HepG2 (cell line): Measurements from ENCODE around the gene CST4. TPM values are rescaled to one million over a fixed set of nuclear protein-coding genes. Genes with fewer than 3 reads are reported as not detected.

ENCODE experiments used
- BORCS8-MEF2B ChIP-seq: sonication (generic); formaldehyde crosslinking; IDR thresholded peaks from 2 replicates; pipeline ENCODE4 v1.8.0; 2022; ENCODE audit warnings: mild to moderate bottlenecking, missing genetic modification reagents
- DPF2 ChIP-seq: sonication (generic); formaldehyde crosslinking; IDR thresholded peaks from 2 replicates; pipeline ENCODE4 v1.4.0; 2020; ENCODE audit warnings: mild to moderate bottlenecking, low read depth, missing genetic modification reagents, borderline replicate concordance
- FOXC1 ChIP-seq: sonication (generic); formaldehyde crosslinking; IDR thresholded peaks from 2 replicates; pipeline ENCODE4 v1.8.0; 2022; ENCODE audit warnings: mild to moderate bottlenecking, missing genetic modification reagents, borderline replicate concordance
- FOXK2 ChIP-seq: fragments of 450-650 bp; IDR thresholded peaks from 2 replicates; pipeline ENCODE4 v1.6.1; 2016
- FOXO4 ChIP-seq: sonication (generic); formaldehyde crosslinking; conservative IDR thresholded peaks from 2 replicates; pipeline ENCODE4 v1.8.1; 2023; ENCODE audit warnings: missing genetic modification reagents
- FOXP1 ChIP-seq, 2 experiments: fragments of 450-650 bp in 1 of 2; IDR thresholded peaks; 2 replicates each; pipeline ENCODE4 v1.6.1; 2017 to 2018; ENCODE audit warnings: antibody characterized with exemption in 1 of 2
- ZBTB43 ChIP-seq: sonication (generic); formaldehyde crosslinking; conservative IDR thresholded peaks from 2 replicates; pipeline ENCODE4 v1.4.0; 2020; ENCODE audit warnings: missing genetic modification reagents
- ZNF317 ChIP-seq: sonication (generic); formaldehyde crosslinking; IDR thresholded peaks from 2 replicates; pipeline ENCODE4 v1.5.0; 2020; ENCODE audit warnings: mild to moderate bottlenecking, missing genetic modification reagents
- ZNF367 ChIP-seq: sonication (generic); formaldehyde crosslinking; IDR thresholded peaks from 2 replicates; pipeline ENCODE4 v1.4.0; 2020; ENCODE audit warnings: missing genetic modification reagents, borderline replicate concordance
- ZNF674 ChIP-seq: sonication (generic); formaldehyde crosslinking; IDR thresholded peaks from 2 replicates; pipeline ENCODE4 v1.5.0; 2020; ENCODE audit warnings: low read depth, mild to moderate bottlenecking, missing genetic modification reagents
- ZNF713 ChIP-seq: sonication (generic); formaldehyde crosslinking; IDR thresholded peaks from 2 replicates; pipeline ENCODE4 v1.4.0; 2020; ENCODE audit warnings: mild to moderate bottlenecking, missing genetic modification reagents
- polyA plus RNA-seq, 8 experiments: library from polyadenylated mRNA; depleted of rRNA in 3 of 8; stranded (reverse) in 7 of 8; unstranded in 1 of 8; fragments of >200 nt; fragmentation: Illumina TruSeq in 4 of 8; extraction: Trizol in 4 of 8; gene quantifications; 2 replicates each; pipeline versions ENCODE4 v1.2.1 to v1.2.3, GENCODE V29; 2011 to 2016; ENCODE audit warnings: low read depth in 4 of 8, missing spikeins in 1 of 8, mixed read lengths in 1 of 8; ENCODE audit not compliant: insufficient read depth in 1 of 8
- total RNA-seq, 5 experiments: library from RNA; depleted of rRNA; stranded (reverse); fragments of >200 nt; fragmentation: Illumina TruSeq; extraction: Trizol; gene quantifications; 2 replicates each; pipeline ENCODE4 v1.2.3, GENCODE V29; 2016; ENCODE audit warnings: low read depth in 1 of 5
- TF ChIP-seq, protein P1 (sequence below): sonication (generic); formaldehyde crosslinking; IDR thresholded peaks from 2 replicates; pipeline ENCODE4 v1.4.0; 2020; ENCODE audit warnings: mild to moderate bottlenecking, low read depth, missing genetic modification reagents
- TF ChIP-seq, protein P2 (sequence below): sonication (generic); formaldehyde crosslinking; IDR thresholded peaks from 2 replicates; pipeline ENCODE4 v1.5.0; 2020; ENCODE audit warnings: mild to moderate bottlenecking, missing genetic modification reagents
- TF ChIP-seq, protein P3 (sequence below): sonication (generic); formaldehyde crosslinking; conservative IDR thresholded peaks from 2 replicates; pipeline ENCODE4 v1.8.0; 2022; ENCODE audit warnings: missing genetic modification reagents
- TF ChIP-seq, protein P4 (sequence below): sonication (generic); formaldehyde crosslinking; IDR thresholded peaks from 2 replicates; pipeline ENCODE4 v1.5.1; 2020; ENCODE audit warnings: mild to moderate bottlenecking, missing genetic modification reagents, moderate library complexity

Gene CST4
- total and polyA plus RNA-seq, 2 of the 13 experiments (the other 11 are each of a cell fraction or from before 2014, with no cell fraction given), result not detected

DNA sequence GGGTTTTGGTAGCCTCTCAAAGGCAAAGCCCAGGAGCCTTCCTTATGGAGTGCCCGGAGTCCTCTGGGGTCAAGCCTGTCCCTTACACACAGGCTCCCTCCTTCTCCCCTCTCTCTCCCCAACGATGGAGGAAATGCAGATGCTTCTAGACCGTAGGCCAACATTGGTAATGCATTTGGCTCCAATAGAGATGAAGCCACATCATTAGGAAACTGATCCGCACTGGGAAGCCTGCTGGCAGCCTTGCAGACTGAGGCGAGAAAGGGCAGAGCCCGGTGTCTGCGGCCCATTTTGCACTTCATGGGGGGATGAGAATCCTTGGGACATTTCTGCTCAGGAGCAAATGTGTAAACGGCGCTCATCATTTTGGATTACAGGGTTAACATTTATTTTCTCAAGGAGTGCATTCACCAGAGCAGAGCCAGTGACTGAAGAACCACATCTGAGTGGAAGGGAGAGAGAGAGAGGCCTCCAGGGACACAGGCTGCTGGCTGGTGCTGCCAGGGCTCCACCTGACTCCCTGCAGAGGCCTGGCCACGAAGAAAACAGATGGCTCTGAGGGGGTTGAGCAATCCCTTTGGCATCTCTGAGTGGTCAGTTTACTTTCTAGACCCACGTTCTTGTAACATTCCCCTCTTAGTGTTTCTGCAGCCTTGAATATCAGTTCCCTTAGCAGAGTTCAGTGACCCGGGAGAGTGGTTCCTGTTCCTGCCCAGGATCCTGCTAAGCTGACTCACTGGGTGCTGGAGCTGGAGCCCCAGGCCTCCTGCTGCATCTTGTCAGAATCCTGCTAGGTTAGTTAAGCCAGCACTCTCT is 46.7 kb downstream of the CST4 start (continued):
- TF ChIP-seq, protein P1, sequence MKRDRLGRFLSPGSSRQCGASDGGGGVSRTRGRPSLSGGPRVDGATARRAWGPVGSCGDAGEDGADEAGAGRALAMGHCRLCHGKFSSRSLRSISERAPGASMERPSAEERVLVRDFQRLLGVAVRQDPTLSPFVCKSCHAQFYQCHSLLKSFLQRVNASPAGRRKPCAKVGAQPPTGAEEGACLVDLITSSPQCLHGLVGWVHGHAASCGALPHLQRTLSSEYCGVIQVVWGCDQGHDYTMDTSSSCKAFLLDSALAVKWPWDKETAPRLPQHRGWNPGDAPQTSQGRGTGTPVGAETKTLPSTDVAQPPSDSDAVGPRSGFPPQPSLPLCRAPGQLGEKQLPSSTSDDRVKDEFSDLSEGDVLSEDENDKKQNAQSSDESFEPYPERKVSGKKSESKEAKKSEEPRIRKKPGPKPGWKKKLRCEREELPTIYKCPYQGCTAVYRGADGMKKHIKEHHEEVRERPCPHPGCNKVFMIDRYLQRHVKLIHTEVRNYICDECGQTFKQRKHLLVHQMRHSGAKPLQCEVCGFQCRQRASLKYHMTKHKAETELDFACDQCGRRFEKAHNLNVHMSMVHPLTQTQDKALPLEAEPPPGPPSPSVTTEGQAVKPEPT (CRISPR knock-in tag), result no peak
- no peak for TF ChIP-seq FOXP1 (IDR thresholded peaks at IDR 0.05)
- 0 out of 2 replicates have a peak, but pooled peaks have one; percentile 4 for TF ChIP-seq FOXP1 (CRISPR knock-in tag; IDR thresholded peaks at IDR 0.05)
- TF ChIP-seq ZBTB43 (CRISPR knock-in tag), result no peak
- no peak for TF ChIP-seq FOXK2
- no peak for TF ChIP-seq ZNF367
- no peak for TF ChIP-seq DPF2 (CRISPR knock-in tag)
- TF ChIP-seq, protein P2, sequence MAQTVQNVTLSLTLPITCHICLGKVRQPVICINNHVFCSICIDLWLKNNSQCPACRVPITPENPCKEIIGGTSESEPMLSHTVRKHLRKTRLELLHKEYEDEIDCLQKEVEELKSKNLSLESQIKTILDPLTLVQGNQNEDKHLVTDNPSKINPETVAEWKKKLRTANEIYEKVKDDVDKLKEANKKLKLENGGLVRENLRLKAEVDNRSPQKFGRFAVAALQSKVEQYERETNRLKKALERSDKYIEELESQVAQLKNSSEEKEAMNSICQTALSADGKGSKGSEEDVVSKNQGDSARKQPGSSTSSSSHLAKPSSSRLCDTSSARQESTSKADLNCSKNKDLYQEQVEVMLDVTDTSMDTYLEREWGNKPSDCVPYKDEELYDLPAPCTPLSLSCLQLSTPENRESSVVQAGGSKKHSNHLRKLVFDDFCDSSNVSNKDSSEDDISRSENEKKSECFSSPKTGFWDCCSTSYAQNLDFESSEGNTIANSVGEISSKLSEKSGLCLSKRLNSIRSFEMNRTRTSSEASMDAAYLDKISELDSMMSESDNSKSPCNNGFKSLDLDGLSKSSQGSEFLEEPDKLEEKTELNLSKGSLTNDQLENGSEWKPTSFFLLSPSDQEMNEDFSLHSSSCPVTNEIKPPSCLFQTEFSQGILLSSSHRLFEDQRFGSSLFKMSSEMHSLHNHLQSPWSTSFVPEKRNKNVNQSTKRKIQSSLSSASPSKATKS (CRISPR knock-in tag), result no peak
- 0 out of 2 replicates have a peak, but pooled peaks have one; percentile 23 for TF ChIP-seq FOXC1
- no peak for TF ChIP-seq ZNF674 (CRISPR knock-in tag)
- no peak for TF ChIP-seq BORCS8-MEF2B (CRISPR knock-in tag)
- no peak for TF ChIP-seq ZNF317 (CRISPR knock-in tag)
- no peak for TF ChIP-seq ZNF713
- TF ChIP-seq, protein P3, sequence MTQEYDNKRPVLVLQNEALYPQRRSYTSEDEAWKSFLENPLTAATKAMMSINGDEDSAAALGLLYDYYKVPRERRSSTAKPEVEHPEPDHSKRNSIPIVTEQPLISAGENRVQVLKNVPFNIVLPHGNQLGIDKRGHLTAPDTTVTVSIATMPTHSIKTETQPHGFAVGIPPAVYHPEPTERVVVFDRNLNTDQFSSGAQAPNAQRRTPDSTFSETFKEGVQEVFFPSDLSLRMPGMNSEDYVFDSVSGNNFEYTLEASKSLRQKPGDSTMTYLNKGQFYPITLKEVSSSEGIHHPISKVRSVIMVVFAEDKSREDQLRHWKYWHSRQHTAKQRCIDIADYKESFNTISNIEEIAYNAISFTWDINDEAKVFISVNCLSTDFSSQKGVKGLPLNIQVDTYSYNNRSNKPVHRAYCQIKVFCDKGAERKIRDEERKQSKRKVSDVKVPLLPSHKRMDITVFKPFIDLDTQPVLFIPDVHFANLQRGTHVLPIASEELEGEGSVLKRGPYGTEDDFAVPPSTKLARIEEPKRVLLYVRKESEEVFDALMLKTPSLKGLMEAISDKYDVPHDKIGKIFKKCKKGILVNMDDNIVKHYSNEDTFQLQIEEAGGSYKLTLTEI (CRISPR knock-in tag), result no peak
- 0 out of 2 replicates have a peak, but pooled peaks have one; percentile 18 for TF ChIP-seq FOXO4
- TF ChIP-seq, protein P4, sequence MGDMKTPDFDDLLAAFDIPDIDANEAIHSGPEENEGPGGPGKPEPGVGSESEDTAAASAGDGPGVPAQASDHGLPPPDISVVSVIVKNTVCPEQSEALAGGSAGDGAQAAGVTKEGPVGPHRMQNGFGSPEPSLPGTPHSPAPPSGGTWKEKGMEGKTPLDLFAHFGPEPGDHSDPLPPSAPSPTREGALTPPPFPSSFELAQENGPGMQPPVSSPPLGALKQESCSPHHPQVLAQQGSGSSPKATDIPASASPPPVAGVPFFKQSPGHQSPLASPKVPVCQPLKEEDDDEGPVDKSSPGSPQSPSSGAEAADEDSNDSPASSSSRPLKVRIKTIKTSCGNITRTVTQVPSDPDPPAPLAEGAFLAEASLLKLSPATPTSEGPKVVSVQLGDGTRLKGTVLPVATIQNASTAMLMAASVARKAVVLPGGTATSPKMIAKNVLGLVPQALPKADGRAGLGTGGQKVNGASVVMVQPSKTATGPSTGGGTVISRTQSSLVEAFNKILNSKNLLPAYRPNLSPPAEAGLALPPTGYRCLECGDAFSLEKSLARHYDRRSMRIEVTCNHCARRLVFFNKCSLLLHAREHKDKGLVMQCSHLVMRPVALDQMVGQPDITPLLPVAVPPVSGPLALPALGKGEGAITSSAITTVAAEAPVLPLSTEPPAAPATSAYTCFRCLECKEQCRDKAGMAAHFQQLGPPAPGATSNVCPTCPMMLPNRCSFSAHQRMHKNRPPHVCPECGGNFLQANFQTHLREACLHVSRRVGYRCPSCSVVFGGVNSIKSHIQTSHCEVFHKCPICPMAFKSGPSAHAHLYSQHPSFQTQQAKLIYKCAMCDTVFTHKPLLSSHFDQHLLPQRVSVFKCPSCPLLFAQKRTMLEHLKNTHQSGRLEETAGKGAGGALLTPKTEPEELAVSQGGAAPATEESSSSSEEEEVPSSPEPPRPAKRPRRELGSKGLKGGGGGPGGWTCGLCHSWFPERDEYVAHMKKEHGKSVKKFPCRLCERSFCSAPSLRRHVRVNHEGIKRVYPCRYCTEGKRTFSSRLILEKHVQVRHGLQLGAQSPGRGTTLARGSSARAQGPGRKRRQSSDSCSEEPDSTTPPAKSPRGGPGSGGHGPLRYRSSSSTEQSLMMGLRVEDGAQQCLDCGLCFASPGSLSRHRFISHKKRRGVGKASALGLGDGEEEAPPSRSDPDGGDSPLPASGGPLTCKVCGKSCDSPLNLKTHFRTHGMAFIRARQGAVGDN (CRISPR knock-in tag), result peak; percentile 51
